ENCODE measurements around the gene FERMT1. TPM values are rescaled to one million over a fixed set of nuclear protein-coding genes. Genes with fewer than 3 reads are reported as not detected.

Gene FERMT1, protein sequence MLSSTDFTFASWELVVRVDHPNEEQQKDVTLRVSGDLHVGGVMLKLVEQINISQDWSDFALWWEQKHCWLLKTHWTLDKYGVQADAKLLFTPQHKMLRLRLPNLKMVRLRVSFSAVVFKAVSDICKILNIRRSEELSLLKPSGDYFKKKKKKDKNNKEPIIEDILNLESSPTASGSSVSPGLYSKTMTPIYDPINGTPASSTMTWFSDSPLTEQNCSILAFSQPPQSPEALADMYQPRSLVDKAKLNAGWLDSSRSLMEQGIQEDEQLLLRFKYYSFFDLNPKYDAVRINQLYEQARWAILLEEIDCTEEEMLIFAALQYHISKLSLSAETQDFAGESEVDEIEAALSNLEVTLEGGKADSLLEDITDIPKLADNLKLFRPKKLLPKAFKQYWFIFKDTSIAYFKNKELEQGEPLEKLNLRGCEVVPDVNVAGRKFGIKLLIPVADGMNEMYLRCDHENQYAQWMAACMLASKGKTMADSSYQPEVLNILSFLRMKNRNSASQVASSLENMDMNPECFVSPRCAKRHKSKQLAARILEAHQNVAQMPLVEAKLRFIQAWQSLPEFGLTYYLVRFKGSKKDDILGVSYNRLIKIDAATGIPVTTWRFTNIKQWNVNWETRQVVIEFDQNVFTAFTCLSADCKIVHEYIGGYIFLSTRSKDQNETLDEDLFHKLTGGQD
- 70.8 and 72.6 TPM in 2 replicates for total RNA-seq (2014; rRNA removed)
- percentile 76 among the genes with signal in this experiment for Bru-seq, nascent RNA
- percentile 71 among the genes with signal in this experiment for BruChase-seq, experiment 1, labeled RNA remaining after a 6-hour chase
- percentile 67 among the genes with signal in this experiment for BruChase-seq, experiment 2, labeled RNA remaining after a 2-hour chase
- long read RNA-seq, partial matches to known transcripts: 22 of 31 reads
- long read RNA-seq, other reads (novel, unspliced or antisense): 9 of 31 reads

DNA sequence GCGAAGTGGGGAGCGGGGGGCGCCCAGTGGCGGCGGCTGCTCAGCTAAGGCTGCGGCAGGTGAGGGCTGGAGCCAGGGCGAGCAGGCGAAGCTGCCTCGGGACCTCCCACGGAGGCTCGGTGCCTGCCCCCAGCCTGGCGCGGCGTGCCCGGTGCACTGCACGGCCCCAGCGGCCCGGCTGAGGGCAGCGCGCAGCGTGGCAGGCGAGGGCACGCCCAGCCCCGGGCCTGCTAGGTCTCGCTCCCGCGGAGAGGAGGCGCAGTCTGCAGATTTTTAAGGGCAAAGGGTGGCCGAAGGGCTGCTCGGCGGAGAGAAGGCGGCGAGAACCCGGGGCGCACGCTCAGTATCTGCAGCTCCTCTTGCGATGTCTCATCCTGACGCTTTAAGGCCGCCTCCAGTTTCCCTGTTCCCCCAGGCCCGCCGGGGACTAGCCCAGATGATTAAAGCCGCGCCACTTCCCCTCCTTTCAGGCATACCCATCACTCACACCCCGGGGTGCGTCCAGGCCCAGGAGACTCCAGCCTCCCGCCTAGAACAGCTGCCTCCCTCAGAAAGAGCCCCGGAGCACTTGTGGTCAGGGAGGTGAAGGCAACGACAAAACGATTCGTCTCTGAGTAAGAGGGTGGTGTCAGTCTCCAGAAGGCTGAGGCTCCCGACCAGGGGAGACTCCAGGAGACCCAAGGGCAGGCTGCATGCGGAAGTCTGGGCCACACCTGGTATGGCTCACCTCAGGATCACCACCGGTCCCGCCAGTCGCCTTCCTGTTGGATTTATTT is at the start of gene FERMT1:
FERMT1 (minus strand) TSS at position 158 of the 776 bp plus-strand sequence. CDS start 3,476 bp downstream, outside the sequence.
- peaks cover 17% of the 10 kb centered on the region for H3K36me3 ChIP-seq (ENCODE audit: low read depth, low read length)
- peak within 1 kb of the TSS; percentile 84 for H3K4me2 ChIP-seq (ENCODE audit: low read length)
- peak within 1 kb of the TSS; percentile 89 for H3K9ac ChIP-seq (ENCODE audit: low read length)
- peak; percentile 96 for DNase-seq
- peak within 1 kb of the TSS; percentile 90 for H3K27ac ChIP-seq (ENCODE audit: low read length)
- no peaks in the 10 kb centered on the region for H3K27me3 ChIP-seq (ENCODE audit: low read length)
- intact Hi-C loops (cut with micrococcal nuclease): no loop called here
- H4K20me1 ChIP-seq (ENCODE audit: low read length): peaks cover 6% of the 10 kb centered on the region; the same call in 1 of the 2 replicates
- ChIA-PET CTCF (interaction anchor here (0.5 kb wide), 1 partner anchor 31 kb away, joined by 4 read pairs; no protein-coding TSS in a partner anchor), POLR2A (ENCODE audit: unreplicated experiment) (interaction anchor here (0.5 to 0.7 kb wide), 2 partner anchors 209 to 338 kb away, joined by 3 read pairs; no protein-coding TSS in a partner anchor)
- peaks cover 5% of the 10 kb centered on the region for H3F3A ChIP-seq (ENCODE audit: low read length, unreplicated experiment)
- H3K9me2 ChIP-seq (replicated peaks; ENCODE audit: low read length): no peaks in the 10 kb centered on the region
- H2AFZ ChIP-seq (ENCODE audit: low read length): peak within 1 kb of the TSS; percentile 75
- peaks cover 46% of the 10 kb centered on the region for H3K79me2 ChIP-seq (ENCODE audit: low read length)
- peak within 1 kb of the TSS; percentile 90 for H3K4me3 ChIP-seq (ENCODE audit: low read length)
- TF ChIP-seq EZH2phosphoT487 (IDR thresholded peaks at IDR 0.05; ENCODE audit: borderline replicate concordance, low read length) (no peak), EZH2 (IDR thresholded peaks at IDR 0.05; ENCODE audit: low read length, unreplicated experiment) (no peak)
- TF ChIP-seq, protein P1, sequence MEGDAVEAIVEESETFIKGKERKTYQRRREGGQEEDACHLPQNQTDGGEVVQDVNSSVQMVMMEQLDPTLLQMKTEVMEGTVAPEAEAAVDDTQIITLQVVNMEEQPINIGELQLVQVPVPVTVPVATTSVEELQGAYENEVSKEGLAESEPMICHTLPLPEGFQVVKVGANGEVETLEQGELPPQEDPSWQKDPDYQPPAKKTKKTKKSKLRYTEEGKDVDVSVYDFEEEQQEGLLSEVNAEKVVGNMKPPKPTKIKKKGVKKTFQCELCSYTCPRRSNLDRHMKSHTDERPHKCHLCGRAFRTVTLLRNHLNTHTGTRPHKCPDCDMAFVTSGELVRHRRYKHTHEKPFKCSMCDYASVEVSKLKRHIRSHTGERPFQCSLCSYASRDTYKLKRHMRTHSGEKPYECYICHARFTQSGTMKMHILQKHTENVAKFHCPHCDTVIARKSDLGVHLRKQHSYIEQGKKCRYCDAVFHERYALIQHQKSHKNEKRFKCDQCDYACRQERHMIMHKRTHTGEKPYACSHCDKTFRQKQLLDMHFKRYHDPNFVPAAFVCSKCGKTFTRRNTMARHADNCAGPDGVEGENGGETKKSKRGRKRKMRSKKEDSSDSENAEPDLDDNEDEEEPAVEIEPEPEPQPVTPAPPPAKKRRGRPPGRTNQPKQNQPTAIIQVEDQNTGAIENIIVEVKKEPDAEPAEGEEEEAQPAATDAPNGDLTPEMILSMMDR (conservative IDR thresholded peaks at IDR 0.05; ENCODE audit: low read depth, low read length): peak; percentile 37
- ATAC-seq: peak; percentile 84
- no peaks in the 10 kb centered on the region for H3K9me3 ChIP-seq (ENCODE audit: low read length)
- H3K4me1 ChIP-seq (ENCODE audit: insufficient read depth, low read length): peaks cover 25% of the 10 kb centered on the region
- BruUV-seq (replicated peaks): TSS peak; percentile 90

DNA sequence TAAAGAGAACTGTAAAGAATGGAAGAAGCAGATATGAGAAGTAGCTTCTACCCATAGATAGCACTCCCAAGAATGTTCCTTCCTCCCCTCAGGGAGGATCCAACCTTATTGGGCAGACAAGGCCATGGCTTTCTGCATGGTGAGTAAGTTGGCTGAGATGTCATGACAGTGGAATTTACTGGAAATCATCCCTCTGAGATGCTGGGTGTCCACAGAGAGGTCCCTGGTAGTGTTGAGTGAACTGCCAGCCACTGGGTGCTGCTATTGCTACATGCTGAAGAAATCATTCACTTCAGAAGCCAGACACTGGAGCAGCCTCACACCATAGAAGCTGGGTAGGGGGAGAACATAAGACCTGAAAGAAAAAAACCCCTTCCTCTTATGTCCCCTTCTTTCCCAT is 46.4 kb upstream of the FERMT1 start:
- Histone ChIP-seq H4K20me1 (ENCODE audit: low read length) (no peaks in the 10 kb centered on the region), H3K4me3 (ENCODE audit: low read length) (no peak overlapping the region), H2AFZ (ENCODE audit: low read length) (no peak overlapping the region), H3K4me2 (ENCODE audit: low read length) (no peak overlapping the region), H3K9ac (ENCODE audit: low read length) (no peak overlapping the region), H3K36me3 (ENCODE audit: low read depth, low read length) (no peaks in the 10 kb centered on the region), H3K4me1 (ENCODE audit: insufficient read depth, low read length) (no peaks in the 10 kb centered on the region; the same call in 1 of the 2 replicates), H3K27me3 (ENCODE audit: low read length) (peaks cover 57% of the 10 kb centered on the region), H3K9me3 (ENCODE audit: low read length) (no peaks in the 10 kb centered on the region), H3K9me2 (replicated peaks; ENCODE audit: low read length) (no peaks in the 10 kb centered on the region), H3F3A (ENCODE audit: low read length, unreplicated experiment) (no peaks in the 10 kb centered on the region), H3K27ac (ENCODE audit: low read length) (no peak overlapping the region), H3K79me2 (ENCODE audit: low read length) (no peaks in the 10 kb centered on the region)
- DNase-seq (peak; percentile 49), ATAC-seq (0 out of 2 replicates have a peak, but pooled peaks have one; percentile 46)
- CTCF ChIA-PET: no interaction called here
- BruUV-seq (replicated peaks): no TSS peak
- intact Hi-C loops (cut with micrococcal nuclease): no loop called here
- POLR2A ChIA-PET (ENCODE audit: unreplicated experiment): no interaction called here
- TF ChIP-seq, protein P1 (conservative IDR thresholded peaks at IDR 0.05; ENCODE audit: low read depth, low read length): peak; percentile 49
- TF ChIP-seq EZH2 (IDR thresholded peaks at IDR 0.05; ENCODE audit: low read length, unreplicated experiment): no peak

Measured in PC-3 (cell line).